Fibroblast of mammary gland (primary cell): Measurements from ENCODE around the gene UROD.

Source experiments
- DNase-seq: peaks from one replicate; pipeline ENCODE4 v3.0.0-alpha.2; 2010; ENCODE audit warnings: low read depth
- H3K4me3 ChIP-seq: 2 replicates; pipeline ENCODE4 v1.5.1; 2011; ENCODE audit warnings: low read depth, mild to moderate bottlenecking, low read length, moderate library complexity; ENCODE audit not compliant: control insufficient read depth
- TF ChIP-seq, protein P1 (sequence below): conservative IDR thresholded peaks from 2 replicates; pipeline ENCODE4 v1.5.1; 2011; ENCODE audit warnings: low read depth, low read length, inconsistent platforms; ENCODE audit not compliant: control insufficient read depth, insufficient read depth

Gene UROD

GRCh38 chr1:45002650-45003645 lies 9.1 kb upstream of the UROD start:
- TF ChIP-seq, protein P1, sequence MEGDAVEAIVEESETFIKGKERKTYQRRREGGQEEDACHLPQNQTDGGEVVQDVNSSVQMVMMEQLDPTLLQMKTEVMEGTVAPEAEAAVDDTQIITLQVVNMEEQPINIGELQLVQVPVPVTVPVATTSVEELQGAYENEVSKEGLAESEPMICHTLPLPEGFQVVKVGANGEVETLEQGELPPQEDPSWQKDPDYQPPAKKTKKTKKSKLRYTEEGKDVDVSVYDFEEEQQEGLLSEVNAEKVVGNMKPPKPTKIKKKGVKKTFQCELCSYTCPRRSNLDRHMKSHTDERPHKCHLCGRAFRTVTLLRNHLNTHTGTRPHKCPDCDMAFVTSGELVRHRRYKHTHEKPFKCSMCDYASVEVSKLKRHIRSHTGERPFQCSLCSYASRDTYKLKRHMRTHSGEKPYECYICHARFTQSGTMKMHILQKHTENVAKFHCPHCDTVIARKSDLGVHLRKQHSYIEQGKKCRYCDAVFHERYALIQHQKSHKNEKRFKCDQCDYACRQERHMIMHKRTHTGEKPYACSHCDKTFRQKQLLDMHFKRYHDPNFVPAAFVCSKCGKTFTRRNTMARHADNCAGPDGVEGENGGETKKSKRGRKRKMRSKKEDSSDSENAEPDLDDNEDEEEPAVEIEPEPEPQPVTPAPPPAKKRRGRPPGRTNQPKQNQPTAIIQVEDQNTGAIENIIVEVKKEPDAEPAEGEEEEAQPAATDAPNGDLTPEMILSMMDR = no peak
- no peak overlapping the region for H3K4me3 ChIP-seq
- no peak for DNase-seq

DNA sequence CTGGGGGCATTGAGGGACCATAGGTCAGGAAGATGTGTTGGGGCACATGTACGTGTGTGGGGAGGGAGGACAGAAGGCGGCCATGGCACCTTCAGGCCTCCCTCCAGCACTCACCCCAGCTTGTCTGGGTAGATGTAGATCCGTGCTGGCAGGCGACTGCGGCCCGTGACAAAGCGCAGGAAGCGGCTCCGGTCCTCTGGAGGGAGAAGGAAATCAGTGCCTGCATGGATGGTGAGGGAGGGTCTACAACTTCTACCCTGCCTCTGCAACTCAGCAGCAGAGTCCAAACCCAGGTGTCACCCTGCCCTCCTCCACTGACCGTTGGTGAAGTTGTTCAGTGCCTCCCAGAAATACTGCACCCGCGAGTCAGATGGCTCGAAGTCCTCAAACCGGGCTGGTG lies 8.3 kb upstream of the UROD start:
- DNase-seq = no peak
- TF ChIP-seq, protein P1 = no peak
- no peak overlapping the region for H3K4me3 ChIP-seq

DNA sequence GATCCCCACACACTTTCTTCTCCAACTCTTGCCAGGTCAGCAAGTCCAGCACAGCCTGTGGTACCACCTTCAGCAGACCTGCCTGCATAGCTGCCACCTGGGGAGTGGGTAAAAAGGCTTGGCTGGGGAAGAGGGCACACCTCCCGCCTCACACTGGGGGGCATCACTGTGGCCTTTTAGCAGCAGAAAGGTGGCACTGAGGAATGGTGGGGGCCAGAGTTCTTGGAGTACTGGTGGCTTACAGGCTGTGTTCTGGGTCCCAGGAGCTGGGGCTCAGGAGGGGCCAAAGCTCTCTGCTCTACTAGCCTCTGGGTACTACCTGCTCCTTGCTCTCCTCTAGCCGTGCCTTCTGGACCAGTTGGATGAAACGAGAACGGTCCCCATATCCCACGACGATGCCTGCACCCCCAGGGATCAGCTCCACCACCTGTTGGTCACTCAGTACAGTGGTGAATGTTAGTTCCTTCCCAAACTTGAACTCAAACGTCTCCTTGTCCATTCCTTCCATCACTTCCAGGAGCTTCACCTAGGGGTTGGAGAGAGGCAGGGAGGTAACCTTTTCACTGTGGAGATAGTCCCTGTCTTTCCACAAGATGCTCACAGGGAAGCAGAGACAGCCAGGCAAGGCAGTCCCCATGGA lies 7.7 kb upstream of the UROD start:
- TF ChIP-seq, protein P1 = no peak
- no peak for DNase-seq
- no peak overlapping the region for H3K4me3 ChIP-seq

- TF ChIP-seq, protein P1 = no peak
- DNase-seq = no peak
- H3K4me3 ChIP-seq = no peak overlapping the region
These were observed 6.3 kb upstream of the UROD start for GRCh38 chr1:45005761-45006160.

GRCh38 chr1:45007311-45007710 lies 4.7 kb upstream of the UROD start:
- TF ChIP-seq, protein P1 = no peak

DNA sequence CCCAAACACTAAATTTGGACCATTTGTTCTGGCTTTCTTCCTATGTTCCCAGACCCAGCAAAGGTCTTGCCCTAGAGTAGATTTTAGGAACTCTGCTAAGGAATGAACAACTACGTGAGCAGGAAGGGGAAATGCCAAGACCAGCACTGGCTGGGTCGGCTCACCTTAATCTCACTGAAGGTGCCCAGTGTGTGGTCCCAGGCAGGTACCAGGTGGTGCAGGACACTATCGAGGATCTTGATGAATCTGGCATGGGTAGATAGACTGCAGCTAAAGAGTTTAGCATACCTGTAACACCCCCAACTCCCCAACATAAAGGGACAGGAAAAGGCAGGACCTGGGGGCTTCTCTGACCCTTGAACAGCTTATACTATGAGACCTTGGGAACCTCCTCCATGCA lies 4.0 kb upstream of the UROD start:
- no peak for DNase-seq
- TF ChIP-seq, protein P1 = no peak
- no peak overlapping the region for H3K4me3 ChIP-seq

More at GRCh38 chr1:45007311-45007710, 4.7 kb upstream of the UROD start:
- DNase-seq = no peak
- no peak overlapping the region for H3K4me3 ChIP-seq
